ENCODE results near the gene GNS. TPM values are rescaled to one million over a fixed set of nuclear protein-coding genes. Genes with fewer than 3 reads are reported as not detected.

GNS gene
- polyA plus RNA-seq, 2 of the 4 experiments (the other 2 are of a cell fraction): 54.3 to 109 TPM

DNA sequence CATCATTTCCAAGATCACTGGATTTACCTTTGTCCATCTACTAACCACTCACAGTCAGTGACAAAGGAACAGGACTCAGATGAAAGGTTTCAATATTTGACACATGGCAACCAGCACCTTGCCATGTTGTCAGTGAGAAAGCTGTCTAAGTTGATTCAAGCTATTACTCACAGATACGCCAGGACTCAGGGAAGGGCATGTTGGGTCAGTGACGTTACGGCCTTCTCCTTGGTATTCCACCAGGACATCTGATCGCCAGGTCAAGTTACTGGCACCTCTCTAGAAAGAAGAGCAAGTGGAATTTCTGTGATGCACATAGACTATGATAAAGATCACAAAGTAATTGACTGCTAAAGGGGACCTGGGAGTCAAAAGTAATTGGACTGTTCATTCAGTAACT, 36.4 kb downstream of the GNS start (continued):
- TF ChIP-seq, protein P1, sequence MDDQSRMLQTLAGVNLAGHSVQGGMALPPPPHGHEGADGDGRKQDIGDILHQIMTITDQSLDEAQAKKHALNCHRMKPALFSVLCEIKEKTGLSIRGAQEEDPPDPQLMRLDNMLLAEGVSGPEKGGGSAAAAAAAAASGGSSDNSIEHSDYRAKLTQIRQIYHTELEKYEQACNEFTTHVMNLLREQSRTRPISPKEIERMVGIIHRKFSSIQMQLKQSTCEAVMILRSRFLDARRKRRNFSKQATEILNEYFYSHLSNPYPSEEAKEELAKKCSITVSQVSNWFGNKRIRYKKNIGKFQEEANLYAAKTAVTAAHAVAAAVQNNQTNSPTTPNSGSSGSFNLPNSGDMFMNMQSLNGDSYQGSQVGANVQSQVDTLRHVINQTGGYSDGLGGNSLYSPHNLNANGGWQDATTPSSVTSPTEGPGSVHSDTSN (IDR thresholded peaks at IDR 0.05): no peak

DNA sequence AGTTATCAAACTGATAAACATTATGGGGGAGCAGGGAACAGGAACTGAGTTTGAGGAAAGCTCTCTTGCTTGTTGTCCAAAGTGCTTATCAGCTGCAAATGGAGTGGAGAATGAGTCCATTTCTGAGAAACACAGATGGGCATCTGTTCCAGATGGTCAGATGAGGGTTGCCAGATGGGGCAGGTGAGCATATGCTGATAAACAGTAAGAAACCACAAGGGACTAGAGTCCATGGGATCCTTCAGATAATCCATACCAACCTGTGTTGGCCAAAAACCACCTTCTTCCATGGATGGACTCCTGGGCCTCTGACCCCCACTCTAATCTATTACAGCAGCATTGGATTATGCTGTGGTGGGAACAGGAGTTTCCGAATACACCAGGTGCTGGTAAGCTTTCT, 38.3 kb downstream of the GNS start:
- ATAC-seq (no peak), FAIRE-seq (no peak), DNase-seq (ENCODE audit: low read depth in 1 of 2, low spot score in 1 of 2) (no peak)
- no peak overlapping the region for H3K4me3 ChIP-seq
- CTCF ChIA-PET: interaction anchor here (1.3 kb wide), 1 partner anchor 171 kb away, joined by 4 read pairs; no protein-coding TSS in a partner anchor
- no peaks in the 10 kb centered on the region for H3K9me3 ChIP-seq
- 85% methylated on average over 1 of the region's 1 CpG for WGBS (ENCODE audit: missing lambda C conversion rate)
- H3K4me2 ChIP-seq: no peak overlapping the region
- TF ChIP-seq, protein P2, sequence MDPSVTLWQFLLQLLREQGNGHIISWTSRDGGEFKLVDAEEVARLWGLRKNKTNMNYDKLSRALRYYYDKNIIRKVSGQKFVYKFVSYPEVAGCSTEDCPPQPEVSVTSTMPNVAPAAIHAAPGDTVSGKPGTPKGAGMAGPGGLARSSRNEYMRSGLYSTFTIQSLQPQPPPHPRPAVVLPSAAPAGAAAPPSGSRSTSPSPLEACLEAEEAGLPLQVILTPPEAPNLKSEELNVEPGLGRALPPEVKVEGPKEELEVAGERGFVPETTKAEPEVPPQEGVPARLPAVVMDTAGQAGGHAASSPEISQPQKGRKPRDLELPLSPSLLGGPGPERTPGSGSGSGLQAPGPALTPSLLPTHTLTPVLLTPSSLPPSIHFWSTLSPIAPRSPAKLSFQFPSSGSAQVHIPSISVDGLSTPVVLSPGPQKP (IDR thresholded peaks at IDR 0.05; ENCODE audit: low read depth, low read length): no peak
- no peak for TF ChIP-seq ZNF302 (CRISPR knock-in tag; IDR thresholded peaks at IDR 0.05)
- TF ChIP-seq, protein P3, sequence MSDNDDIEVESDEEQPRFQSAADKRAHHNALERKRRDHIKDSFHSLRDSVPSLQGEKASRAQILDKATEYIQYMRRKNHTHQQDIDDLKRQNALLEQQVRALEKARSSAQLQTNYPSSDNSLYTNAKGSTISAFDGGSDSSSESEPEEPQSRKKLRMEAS (IDR thresholded peaks at IDR 0.05): no peak
- TF ChIP-seq FOSL2 (IDR thresholded peaks at IDR 0.05): no peak
- TF ChIP-seq FOSL2 (CRISPR knock-in tag; IDR thresholded peaks at IDR 0.05): no peak
- TF ChIP-seq TFCP2L1 (CRISPR knock-in tag; IDR thresholded peaks at IDR 0.05): no peak
- no peak for TF ChIP-seq HOXA7 (CRISPR knock-in tag; IDR thresholded peaks at IDR 0.05)
- no peak for TF ChIP-seq POLR2AphosphoS2 (conservative IDR thresholded peaks at IDR 0.05; ENCODE audit: low read length)
- TF ChIP-seq, protein P4, sequence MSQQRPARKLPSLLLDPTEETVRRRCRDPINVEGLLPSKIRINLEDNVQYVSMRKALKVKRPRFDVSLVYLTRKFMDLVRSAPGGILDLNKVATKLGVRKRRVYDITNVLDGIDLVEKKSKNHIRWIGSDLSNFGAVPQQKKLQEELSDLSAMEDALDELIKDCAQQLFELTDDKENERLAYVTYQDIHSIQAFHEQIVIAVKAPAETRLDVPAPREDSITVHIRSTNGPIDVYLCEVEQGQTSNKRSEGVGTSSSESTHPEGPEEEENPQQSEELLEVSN (IDR thresholded peaks at IDR 0.05; ENCODE audit: borderline replicate concordance, low read depth): no peak
- TF ChIP-seq GATA3 (IDR thresholded peaks at IDR 0.05; ENCODE audit: borderline replicate concordance): no peak
- no peak for TF ChIP-seq SMC3 (IDR thresholded peaks at IDR 0.05)
- no peak for TF ChIP-seq HOXB13 (CRISPR knock-in tag; IDR thresholded peaks at IDR 0.05; ENCODE audit: low read depth)
- TF ChIP-seq CBX8 (IDR thresholded peaks at IDR 0.05): no peak
- no peak for TF ChIP-seq EHMT2 (IDR thresholded peaks at IDR 0.05; ENCODE audit: low read depth)
- POLR2A ChIA-PET: no interaction called here
- no peaks in the 10 kb centered on the region for H3K4me1 ChIP-seq
- no peak overlapping the region for H3K27ac ChIP-seq

DNA sequence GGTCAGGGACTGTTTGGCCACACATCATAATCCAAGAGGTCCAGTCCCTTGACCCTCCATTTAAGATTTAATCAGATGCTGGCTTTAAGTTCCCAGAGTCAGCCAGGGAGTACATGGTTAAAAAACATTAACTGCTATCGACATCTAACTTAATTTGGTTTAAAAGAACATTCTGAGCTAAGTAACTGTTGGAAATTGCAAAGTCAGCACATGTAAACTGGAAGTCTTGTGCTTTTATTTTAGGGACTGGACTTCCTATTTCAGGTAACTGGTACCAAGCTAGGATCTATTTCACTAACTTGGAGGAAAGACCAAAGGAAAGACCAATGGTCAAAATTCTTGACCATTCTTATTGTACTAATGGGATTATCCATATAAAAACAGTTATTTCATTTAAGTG, 40.6 kb downstream of the GNS start:
- no peaks in the 10 kb centered on the region for H3K4me1 ChIP-seq
- no peak overlapping the region for H3K27ac ChIP-seq
- no peaks in the 10 kb centered on the region for H3K9me3 ChIP-seq
- ChIA-PET POLR2A (no interaction called here), CTCF (interaction anchor here (0.6 to 1.9 kb wide), 5 partner anchors 12 to 169 kb away, joined by 3 to 10 read pairs (median 3); no protein-coding TSS in a partner anchor)
- no peak overlapping the region for H3K4me2 ChIP-seq
- ATAC-seq (no peak), FAIRE-seq (no peak), DNase-seq (ENCODE audit: low read depth in 1 of 2, low spot score in 1 of 2) (no peak)
- no peak for TF ChIP-seq HOXA7 (CRISPR knock-in tag; IDR thresholded peaks at IDR 0.05)
- peak; percentile 96 for TF ChIP-seq MAFK (IDR thresholded peaks at IDR 0.05; ENCODE audit: partially characterized antibody)
- TF ChIP-seq NPAS2 (CRISPR knock-in tag; IDR thresholded peaks at IDR 0.05; ENCODE audit: borderline replicate concordance): no peak
- 88% methylated on average over 1 of the region's 1 CpG for WGBS (ENCODE audit: missing lambda C conversion rate)
- H3K4me3 ChIP-seq: no peak overlapping the region

DNA sequence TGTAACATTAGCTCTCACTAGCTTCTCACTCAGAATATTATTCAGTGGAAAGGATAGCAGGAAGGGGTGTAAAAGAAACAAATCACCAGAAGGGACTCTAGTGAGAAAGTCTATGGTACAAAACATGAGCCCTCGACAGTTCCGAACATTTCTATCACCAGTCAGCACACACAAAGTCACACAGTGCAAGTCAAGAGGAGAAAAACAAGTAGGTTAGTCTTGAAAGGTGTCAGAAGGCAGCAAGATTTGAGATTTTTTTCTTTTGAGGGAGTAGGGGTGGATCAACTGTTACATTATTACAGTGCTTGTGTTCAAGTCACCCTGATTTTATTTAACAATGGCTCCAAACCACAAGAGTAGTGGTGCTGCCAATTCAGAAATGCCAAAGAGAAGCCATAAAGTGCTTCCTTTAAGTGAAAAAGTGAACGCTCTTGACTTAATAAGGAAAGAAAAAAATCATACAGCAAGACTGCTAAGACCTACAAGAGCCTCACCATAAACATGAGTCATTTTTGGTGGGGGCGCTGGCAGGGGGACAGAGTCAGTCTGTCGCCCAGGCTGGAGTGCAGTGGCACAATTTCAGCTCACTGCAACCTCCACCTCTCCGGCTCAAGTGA, 42.3 kb downstream of the GNS start:
- no peak overlapping the region for H3K27ac ChIP-seq
- CTCF ChIA-PET: interaction anchor here (3.2 kb wide), 1 partner anchor 20 kb away, joined by 18 read pairs; no protein-coding TSS in a partner anchor
- no peaks in the 10 kb centered on the region for H3K4me1 ChIP-seq
- POLR2A ChIA-PET: no interaction called here
- WGBS (ENCODE audit: missing lambda C conversion rate): 97% methylated on average over 6 of the region's 6 CpGs
- ATAC-seq (no peak), FAIRE-seq (no peak), DNase-seq (ENCODE audit: low read depth in 1 of 2, low spot score in 1 of 2) (no peak)
- no peaks in the 10 kb centered on the region for H3K9me3 ChIP-seq
- TF ChIP-seq ESRRA (IDR thresholded peaks at IDR 0.05; ENCODE audit: borderline replicate concordance, low read length) (no peak), JUN (IDR thresholded peaks at IDR 0.05) (no peak), MAFK (IDR thresholded peaks at IDR 0.05; ENCODE audit: partially characterized antibody) (no peak), TFCP2L1 (CRISPR knock-in tag; IDR thresholded peaks at IDR 0.05) (no peak), ZFP36 (IDR thresholded peaks at IDR 0.05; ENCODE audit: borderline replicate concordance, partially characterized antibody) (no peak), KDM1A (IDR thresholded peaks at IDR 0.05; ENCODE audit: low read depth) (no peak), HOXB5 (CRISPR knock-in tag; IDR thresholded peaks at IDR 0.05) (no peak), PHF8 (IDR thresholded peaks at IDR 0.05; ENCODE audit: borderline replicate concordance, low read depth) (no peak), CBX2 (IDR thresholded peaks at IDR 0.05; ENCODE audit: borderline replicate concordance, low read depth) (no peak)
- TF ChIP-seq, protein P5, sequence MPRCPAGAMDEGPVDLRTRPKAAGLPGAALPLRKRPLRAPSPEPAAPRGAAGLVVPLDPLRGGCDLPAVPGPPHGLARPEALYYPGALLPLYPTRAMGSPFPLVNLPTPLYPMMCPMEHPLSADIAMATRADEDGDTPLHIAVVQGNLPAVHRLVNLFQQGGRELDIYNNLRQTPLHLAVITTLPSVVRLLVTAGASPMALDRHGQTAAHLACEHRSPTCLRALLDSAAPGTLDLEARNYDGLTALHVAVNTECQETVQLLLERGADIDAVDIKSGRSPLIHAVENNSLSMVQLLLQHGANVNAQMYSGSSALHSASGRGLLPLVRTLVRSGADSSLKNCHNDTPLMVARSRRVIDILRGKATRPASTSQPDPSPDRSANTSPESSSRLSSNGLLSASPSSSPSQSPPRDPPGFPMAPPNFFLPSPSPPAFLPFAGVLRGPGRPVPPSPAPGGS (IDR thresholded peaks at IDR 0.05): no peak
- TF ChIP-seq, protein P6, sequence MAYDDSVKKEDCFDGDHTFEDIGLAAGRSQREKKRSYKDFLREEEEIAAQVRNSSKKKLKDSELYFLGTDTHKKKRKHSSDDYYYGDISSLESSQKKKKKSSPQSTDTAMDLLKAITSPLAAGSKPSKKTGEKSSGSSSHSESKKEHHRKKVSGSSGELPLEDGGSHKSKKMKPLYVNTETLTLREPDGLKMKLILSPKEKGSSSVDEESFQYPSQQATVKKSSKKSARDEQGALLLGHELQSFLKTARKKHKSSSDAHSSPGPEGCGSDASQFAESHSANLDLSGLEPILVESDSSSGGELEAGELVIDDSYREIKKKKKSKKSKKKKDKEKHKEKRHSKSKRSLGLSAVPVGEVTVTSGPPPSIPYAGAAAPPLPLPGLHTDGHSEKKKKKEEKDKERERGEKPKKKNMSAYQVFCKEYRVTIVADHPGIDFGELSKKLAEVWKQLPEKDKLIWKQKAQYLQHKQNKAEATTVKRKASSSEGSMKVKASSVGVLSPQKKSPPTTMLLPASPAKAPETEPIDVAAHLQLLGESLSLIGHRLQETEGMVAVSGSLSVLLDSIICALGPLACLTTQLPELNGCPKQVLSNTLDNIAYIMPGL (CRISPR knock-in tag; IDR thresholded peaks at IDR 0.05; ENCODE audit: borderline replicate concordance): no peak
- no peak overlapping the region for H3K4me3 ChIP-seq
- no peak overlapping the region for H3K4me2 ChIP-seq

Measured in A549 (cell line).